Measurements from ENCODE around the gene CARD14.

- TF ChIP-seq CTCF (conservative IDR thresholded peaks at IDR 0.05) (no peak), EZH2 (IDR thresholded peaks at IDR 0.05; ENCODE audit: low read depth) (no peak)
Observed at GRCh38 chr17:80151333-80151732, 18.5 kb upstream of the CARD14 start.

Measured in PC-9 (cell line).